Bronchial epithelial cell (primary cell): ENCODE measurements around the gene C14orf180. TPM values are rescaled to one million over a fixed set of nuclear protein-coding genes. Genes with fewer than 3 reads are reported as not detected.

Experiments used
- DNase-seq: peaks from one replicate; pipeline ENCODE4 v3.0.0-alpha.2; 2010; ENCODE audit warnings: low read depth
- FAIRE-seq: peaks from 2 replicates; lab custom pipeline; 2011; peaks lifted over from hg19 to GRCh38; lab: Jason Lieb, UNC
- H3K27me3 ChIP-seq: 2 replicates; pipeline ENCODE4 v1.5.1; 2011; ENCODE audit warnings: low read length; ENCODE audit not compliant: control insufficient read depth, insufficient read depth
- H3K36me3 ChIP-seq: 2 replicates; pipeline ENCODE4 v1.5.1; 2011; ENCODE audit warnings: low read length; ENCODE audit not compliant: control insufficient read depth, insufficient read depth
- H3K4me3 ChIP-seq: 2 replicates; pipeline ENCODE4 v1.5.1; 2011; ENCODE audit warnings: mild to moderate bottlenecking, low read depth, low read length, control low read depth
- total RNA-seq: library from RNA; depleted of rRNA; stranded (reverse); fragments of >200 nt; gene quantifications from 2 replicates; pipeline ENCODE4 v1.2.1, GENCODE V29; 2014
- TF ChIP-seq, protein P1 (sequence below): IDR thresholded peaks from 2 replicates; pipeline ENCODE4 v1.5.1; 2011; ENCODE audit warnings: mild to moderate bottlenecking, moderate library complexity, low read length, control low read depth, inconsistent platforms; ENCODE audit not compliant: insufficient read depth, severe bottlenecking

The C14orf180 gene
- total RNA-seq, 1 donor from 2014 or later = not detected

DNA sequence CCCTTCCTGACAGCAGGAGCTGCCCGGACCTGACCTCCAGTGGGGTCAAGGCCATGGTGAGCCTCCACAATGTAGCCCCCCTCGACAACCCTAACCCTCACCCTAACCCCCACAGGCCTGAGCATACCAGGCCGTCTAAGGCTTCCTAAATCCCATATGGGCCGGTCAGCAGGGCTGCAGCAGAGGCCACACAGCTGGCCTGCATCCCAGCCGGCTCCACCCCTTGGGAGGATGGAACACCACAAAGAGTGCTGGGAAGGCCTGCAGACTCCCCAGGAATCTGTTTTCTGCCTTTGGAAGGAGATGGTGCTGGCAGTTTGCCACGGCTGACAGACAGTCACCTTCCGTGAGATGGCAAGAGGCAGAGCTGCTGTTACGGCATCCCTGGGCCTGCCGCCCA, 22.2 kb downstream of the C14orf180 start:
- DNase-seq (no peak), FAIRE-seq (no peak)
- TF ChIP-seq, protein P1, sequence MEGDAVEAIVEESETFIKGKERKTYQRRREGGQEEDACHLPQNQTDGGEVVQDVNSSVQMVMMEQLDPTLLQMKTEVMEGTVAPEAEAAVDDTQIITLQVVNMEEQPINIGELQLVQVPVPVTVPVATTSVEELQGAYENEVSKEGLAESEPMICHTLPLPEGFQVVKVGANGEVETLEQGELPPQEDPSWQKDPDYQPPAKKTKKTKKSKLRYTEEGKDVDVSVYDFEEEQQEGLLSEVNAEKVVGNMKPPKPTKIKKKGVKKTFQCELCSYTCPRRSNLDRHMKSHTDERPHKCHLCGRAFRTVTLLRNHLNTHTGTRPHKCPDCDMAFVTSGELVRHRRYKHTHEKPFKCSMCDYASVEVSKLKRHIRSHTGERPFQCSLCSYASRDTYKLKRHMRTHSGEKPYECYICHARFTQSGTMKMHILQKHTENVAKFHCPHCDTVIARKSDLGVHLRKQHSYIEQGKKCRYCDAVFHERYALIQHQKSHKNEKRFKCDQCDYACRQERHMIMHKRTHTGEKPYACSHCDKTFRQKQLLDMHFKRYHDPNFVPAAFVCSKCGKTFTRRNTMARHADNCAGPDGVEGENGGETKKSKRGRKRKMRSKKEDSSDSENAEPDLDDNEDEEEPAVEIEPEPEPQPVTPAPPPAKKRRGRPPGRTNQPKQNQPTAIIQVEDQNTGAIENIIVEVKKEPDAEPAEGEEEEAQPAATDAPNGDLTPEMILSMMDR = no peak
- Histone ChIP-seq H3K36me3 (no peaks in the 10 kb centered on the region), H3K4me3 (no peak overlapping the region), H3K27me3 (peaks cover 8% of the 10 kb centered on the region)

DNA sequence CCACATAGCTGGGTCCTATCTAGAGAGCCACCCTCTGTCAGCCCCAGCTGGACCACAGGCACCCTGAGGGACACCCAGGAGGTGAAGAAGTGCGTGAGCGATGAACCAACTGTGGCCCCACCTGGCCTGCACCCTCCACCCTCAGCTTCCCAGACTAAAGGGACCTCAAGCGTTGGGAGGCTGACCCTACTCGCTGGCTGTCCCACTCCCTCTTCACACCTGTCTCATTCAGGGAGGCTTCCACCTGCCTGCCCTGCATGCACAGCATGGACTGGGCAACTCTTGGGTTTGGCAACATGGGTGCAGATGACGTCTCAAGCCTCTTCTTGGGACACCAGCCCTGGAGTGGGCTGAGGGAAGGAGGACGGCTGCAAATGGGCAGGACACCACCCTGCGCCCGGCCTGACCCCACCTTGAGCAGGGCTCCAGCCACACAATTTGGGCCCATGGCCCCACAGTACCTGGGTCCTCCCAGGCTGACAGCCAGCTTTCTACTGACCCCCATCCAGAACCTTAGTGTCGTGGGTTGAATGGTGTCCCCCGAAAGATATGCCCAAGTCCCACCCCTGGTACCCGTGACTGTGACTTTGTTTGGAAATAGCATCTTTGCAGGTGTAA, 22.9 kb downstream of the C14orf180 start:
- FAIRE-seq (no peak), DNase-seq (no peak)
- no peak overlapping the region for H3K4me3 ChIP-seq
- peaks cover 8% of the 10 kb centered on the region for H3K27me3 ChIP-seq
- no peaks in the 10 kb centered on the region for H3K36me3 ChIP-seq
- TF ChIP-seq, protein P1 = no peak

DNA sequence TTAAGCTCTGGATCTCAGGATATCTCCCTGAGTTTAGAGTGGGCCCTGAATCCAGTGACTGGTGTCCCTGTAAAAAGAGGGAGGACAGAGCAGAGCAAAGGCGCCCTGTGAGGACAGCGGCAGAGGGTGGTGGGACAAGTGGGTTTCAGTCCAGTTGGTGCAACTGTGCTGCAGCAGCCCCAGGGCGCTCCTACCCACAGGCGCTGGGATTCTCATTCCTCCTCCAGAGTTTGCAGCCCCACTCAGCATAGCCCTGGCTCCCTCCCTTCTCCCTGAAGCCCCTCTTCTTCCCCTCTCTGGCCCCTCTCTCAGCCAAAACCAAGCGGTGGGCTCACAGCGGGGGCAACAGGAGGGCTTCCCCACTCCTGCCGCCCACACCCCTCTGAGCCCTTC, 23.4 kb downstream of the C14orf180 start:
- Histone ChIP-seq H3K4me3 (no peak overlapping the region), H3K27me3 (peaks cover 8% of the 10 kb centered on the region), H3K36me3 (no peaks in the 10 kb centered on the region)
- FAIRE-seq (no peak), DNase-seq (no peak)
- TF ChIP-seq, protein P1 = no peak

DNA sequence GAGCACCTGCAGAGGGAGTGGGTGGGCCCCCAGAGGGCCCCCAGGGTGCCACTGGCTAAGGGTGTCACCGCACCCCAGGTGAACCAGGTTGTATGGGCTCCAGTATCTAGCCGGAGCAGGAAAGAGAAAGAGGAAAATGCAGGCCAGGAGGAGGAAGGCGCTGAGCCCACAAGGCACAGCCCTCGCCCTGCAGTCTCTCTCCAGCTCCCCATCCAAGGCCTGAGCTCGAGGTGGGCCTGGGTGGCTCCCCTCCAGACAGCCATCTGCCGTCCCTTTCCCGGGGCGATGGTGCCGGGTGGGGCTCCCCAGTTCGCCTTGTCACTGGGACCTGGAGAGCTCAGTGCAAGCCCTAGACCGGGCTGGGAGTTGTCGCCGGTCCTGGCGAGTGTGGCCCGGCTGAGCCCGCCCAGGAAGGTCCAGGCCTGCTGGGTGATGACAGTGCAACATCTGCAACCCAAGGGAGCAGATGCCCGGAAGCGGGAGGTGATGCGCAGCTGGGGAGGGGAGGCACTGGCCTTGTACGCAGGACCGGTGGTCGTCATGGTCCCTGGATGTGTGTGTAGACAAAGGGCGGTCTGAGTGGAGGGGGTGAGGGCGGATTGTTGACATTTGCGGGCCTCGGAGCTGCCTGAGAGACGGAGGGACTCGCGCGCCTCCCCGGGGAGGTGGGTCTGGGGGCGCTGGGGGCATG, 24.3 kb downstream of the C14orf180 start:
- FAIRE-seq (no peak), DNase-seq (no peak)
- no peaks in the 10 kb centered on the region for H3K36me3 ChIP-seq
- TF ChIP-seq, protein P1 = no peak
- peaks cover 8% of the 10 kb centered on the region for H3K27me3 ChIP-seq
- H3K4me3 ChIP-seq = no peak overlapping the region

DNA sequence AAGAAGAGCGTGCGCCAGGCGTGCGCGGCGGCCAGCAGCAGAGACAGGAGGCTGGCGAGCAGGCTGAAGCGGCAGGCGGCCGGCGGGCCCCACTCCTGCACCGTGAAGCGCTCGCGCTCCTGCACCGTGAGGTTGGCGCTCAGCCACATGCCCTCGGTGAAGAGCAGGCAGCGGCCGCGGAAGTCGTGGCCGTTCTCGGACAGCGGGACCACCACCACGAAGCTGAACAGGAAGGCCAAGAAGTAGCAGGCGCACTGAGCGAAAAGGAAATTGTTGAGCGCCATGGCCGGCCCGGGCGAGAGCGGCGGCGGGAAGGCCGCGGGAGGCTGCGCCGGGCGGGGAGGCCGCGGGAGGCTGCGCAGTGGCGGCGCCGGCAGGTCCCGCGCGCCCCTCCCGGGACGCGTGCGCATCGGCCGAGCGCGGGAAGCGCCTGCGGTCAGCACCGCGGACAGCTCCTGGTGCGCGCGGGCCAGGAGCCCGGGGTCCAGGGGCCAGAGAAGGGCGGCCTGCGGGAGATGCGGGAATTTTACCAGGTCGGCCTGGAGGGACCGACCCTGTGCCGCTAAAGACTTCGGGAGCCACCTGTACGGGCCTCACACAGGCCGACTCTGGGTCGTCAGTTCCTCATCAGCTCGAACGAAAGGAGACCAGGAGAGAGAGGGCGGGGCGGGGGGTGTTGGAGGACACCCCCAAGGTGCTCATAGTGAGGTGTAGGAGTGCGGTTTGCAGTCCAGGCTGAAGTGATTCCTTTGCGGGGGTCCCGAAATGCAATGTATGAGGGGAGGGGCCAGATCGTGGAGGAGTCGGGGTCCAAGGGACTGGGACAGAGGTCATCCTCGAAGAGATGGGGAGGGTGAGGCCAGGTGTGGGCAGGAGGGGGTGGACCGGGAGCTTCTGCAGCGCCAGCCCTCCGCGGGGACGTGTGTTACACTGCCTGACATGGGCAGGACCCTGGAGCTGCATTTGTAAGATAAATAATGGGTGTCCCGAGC, 25.2 kb downstream of the C14orf180 start, which contains the start of gene TMEM179:
TSS of gene TMEM179 (minus strand) at position 315 of the 992 bp plus-strand sequence. CDS start at position 284, 31 bp downstream.
- TF ChIP-seq, protein P1 = no peak
- FAIRE-seq (no peak), DNase-seq (no peak)
- Histone ChIP-seq H3K36me3 (no peaks in the 10 kb centered on the region), H3K27me3 (peaks cover 8% of the 10 kb centered on the region), H3K4me3 (no peak within 1 kb of the TSS)
